ENCODE measurements around the gene IL17RA. TPM values are rescaled to one million over a fixed set of nuclear protein-coding genes. Genes with fewer than 3 reads are reported as not detected.

Gene IL17RA
- total RNA-seq, 4 donors from 2014 or later = 17.8 to 24.6 (median 20.0) TPM

GRCh38 chr22:17103351-17103750 is 18.6 kb downstream of the IL17RA start:
- Histone ChIP-seq H3K4me1 (peaks cover 0 to 8% (median 3%) of the 10 kb centered on the region in 4 donors), H3K36me3 (peaks cover 0 to 96% (median 48%) of the 10 kb centered on the region in 3 donors), H3K9me3 (no peaks in the 10 kb centered on the region), H3K27me3 (no peaks in the 10 kb centered on the region), H3K4me3 (no peak overlapping the region), H3K27ac (no peak overlapping the region)
- no peak for TF ChIP-seq EP300 (IDR thresholded peaks at IDR 0.05)
- TF ChIP-seq CTCF (IDR thresholded peaks at IDR 0.05) = no peak
- no peak for TF ChIP-seq POLR2A (IDR thresholded peaks at IDR 0.05)
- no peak for DNase-seq (ENCODE audit: low spot score in 2 of 2)
- 94 to 96% methylated on average over 9 of the region's 9 CpGs for WGBS, 2 donors

GRCh38 chr22:17104336-17104935 is 19.6 kb downstream of the IL17RA start:
- H3K36me3 ChIP-seq = peaks cover 0 to 96% (median 53%) of the 10 kb centered on the region in 3 donors
- H3K4me3 ChIP-seq = no peak overlapping the region
- TF ChIP-seq CTCF (IDR thresholded peaks at IDR 0.05) (no peak), POLR2A (IDR thresholded peaks at IDR 0.05) (no peak), EP300 (IDR thresholded peaks at IDR 0.05) (no peak)
- 92 to 96% methylated on average over 11 to 12 of the region's 14 CpGs for WGBS, 2 donors
- no peaks in the 10 kb centered on the region for H3K27me3 ChIP-seq
- H3K9me3 ChIP-seq = no peaks in the 10 kb centered on the region
- peaks cover 0 to 8% (median 0%) of the 10 kb centered on the region in 4 donors for H3K4me1 ChIP-seq
- DNase-seq (ENCODE audit: low spot score in 2 of 2) = no peak
- H3K27ac ChIP-seq = no peak overlapping the region

- no peaks in the 10 kb centered on the region for H3K27me3 ChIP-seq
- H3K36me3 ChIP-seq = peaks cover 0 to 96% (median 57%) of the 10 kb centered on the region in 3 donors
- no peak overlapping the region for H3K4me3 ChIP-seq
- 59 to 71% methylated on average over 16 to 22 of the region's 22 CpGs for WGBS, 2 donors
- peaks cover 0 to 8% (median 0%) of the 10 kb centered on the region in 4 donors for H3K4me1 ChIP-seq
- DNase-seq (ENCODE audit: low spot score in 2 of 2) = no peak
- H3K27ac ChIP-seq = no peak overlapping the region
- TF ChIP-seq POLR2A (IDR thresholded peaks at IDR 0.05) (no peak), CTCF (IDR thresholded peaks at IDR 0.05) (no peak), EP300 (IDR thresholded peaks at IDR 0.05) (no peak)
- H3K9me3 ChIP-seq = no peaks in the 10 kb centered on the region
Observed at GRCh38 chr22:17105143-17106129, 20.6 kb downstream of the IL17RA start.

GRCh38 chr22:17106161-17106784 is 21.5 kb downstream of the IL17RA start:
- Histone ChIP-seq H3K36me3 (peaks cover 0 to 96% (median 49%) of the 10 kb centered on the region in 3 donors), H3K4me1 (peaks cover 0 to 8% (median 0%) of the 10 kb centered on the region in 4 donors), H3K27ac (no peak overlapping the region), H3K4me3 (no peak overlapping the region), H3K9me3 (no peaks in the 10 kb centered on the region), H3K27me3 (no peaks in the 10 kb centered on the region)
- TF ChIP-seq CTCF (IDR thresholded peaks at IDR 0.05) (no peak), POLR2A (IDR thresholded peaks at IDR 0.05) (no peak), EP300 (IDR thresholded peaks at IDR 0.05) (no peak)
- 82 to 83% methylated on average over 12 of the region's 12 CpGs for WGBS, 2 donors
- DNase-seq (ENCODE audit: low spot score in 2 of 2) = no peak

All from tibial nerve (tissue), 4 donors.